Activated naive CD8-positive, alpha-beta T cell (primary cell): ENCODE results near the gene FUT8.

Experiments used
- H3K27ac Mint-ChIP-seq: one replicate; pipeline ENCODE4 v1.8.0; 2021; ENCODE audit warnings: mixed read lengths
- H3K27me3 Mint-ChIP-seq: one replicate; pipeline ENCODE4 v1.8.0; 2021; ENCODE audit warnings: mixed read lengths
- H3K36me3 Mint-ChIP-seq: one replicate; pipeline ENCODE4 v1.8.0; 2021; ENCODE audit warnings: mixed read lengths
- H3K4me1 Mint-ChIP-seq: one replicate; pipeline ENCODE4 v1.8.0; 2021; ENCODE audit warnings: low read depth, mixed read lengths
- H3K4me3 Mint-ChIP-seq: one replicate; pipeline ENCODE4 v1.8.0; 2021; ENCODE audit warnings: mild to moderate bottlenecking, mixed read lengths
- H3K9me3 Mint-ChIP-seq: one replicate; pipeline ENCODE4 v1.8.0; 2021; ENCODE audit warnings: low read depth, mixed read lengths

Gene FUT8

DNA sequence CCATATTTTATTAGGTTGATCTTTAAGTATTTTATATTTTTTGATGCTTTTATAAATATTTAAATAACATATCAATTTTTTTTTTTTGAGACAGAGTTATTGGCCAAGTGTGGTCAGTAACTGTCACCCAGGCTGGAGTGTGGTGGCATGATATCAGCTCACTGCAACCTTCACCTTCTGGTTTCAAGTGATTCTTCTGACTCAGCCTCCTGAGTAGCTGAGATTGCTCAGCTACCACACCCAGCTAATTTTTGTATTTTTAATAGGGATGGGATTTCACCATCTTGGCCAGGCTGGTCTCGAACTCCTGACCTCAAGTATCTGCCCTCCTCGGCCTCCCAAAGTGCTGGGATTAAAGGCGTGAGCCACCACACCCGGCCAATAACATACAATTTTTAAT, 71.1 kb downstream of the FUT8 start:
- Mint-ChIP-seq H3K27me3 (no peaks in the 10 kb centered on the region), H3K27ac (no peak overlapping the region), H3K4me1 (peaks cover 74% of the 10 kb centered on the region), H3K9me3 (no peaks in the 10 kb centered on the region), H3K36me3 (peaks cover 29% of the 10 kb centered on the region), H3K4me3 (no peak overlapping the region)

DNA sequence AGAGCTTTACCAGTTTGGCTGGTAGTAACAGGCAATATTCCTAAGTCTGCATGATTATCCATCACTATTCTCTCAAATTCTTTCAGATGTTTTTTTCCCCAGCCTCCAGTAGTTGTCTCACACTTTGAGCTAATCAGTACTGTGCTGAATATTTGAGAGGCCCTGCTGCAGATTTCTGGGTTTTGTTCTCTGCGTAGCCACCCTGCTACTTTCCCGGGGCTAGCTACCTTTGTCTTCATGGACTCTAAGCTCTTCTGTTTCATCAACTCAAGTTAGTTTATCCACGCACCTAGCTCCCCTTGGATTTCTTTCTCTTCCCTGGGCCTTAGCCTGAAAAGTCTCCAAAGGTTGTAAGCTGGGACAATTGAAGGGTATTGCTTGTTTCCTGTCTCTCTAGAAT, 73.0 kb downstream of the FUT8 start:
- Mint-ChIP-seq H3K4me3 (no peak overlapping the region), H3K27me3 (no peaks in the 10 kb centered on the region), H3K36me3 (peaks cover 26% of the 10 kb centered on the region), H3K4me1 (peaks cover 67% of the 10 kb centered on the region), H3K9me3 (no peaks in the 10 kb centered on the region), H3K27ac (no peak overlapping the region)

DNA sequence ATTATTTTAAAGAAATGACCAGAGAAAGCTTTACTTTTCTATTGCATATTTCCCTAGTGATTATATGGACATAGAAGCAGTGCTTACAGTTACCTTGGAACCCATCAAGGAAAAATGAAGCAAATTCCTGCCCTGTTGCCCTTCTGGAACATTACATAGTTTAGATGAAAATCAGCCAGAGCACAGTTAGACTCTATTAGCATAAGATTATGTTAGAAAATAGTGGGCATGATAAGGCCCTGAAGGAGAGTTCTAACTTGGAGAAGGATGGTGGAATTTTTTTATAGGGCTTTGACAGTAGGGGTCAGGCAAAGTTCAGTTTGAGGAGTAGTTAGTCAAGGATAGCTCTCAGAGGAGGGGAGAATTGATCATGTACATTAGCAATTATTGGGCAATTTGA, 74.3 kb downstream of the FUT8 start:
- H3K4me3 Mint-ChIP-seq: no peak overlapping the region
- no peaks in the 10 kb centered on the region for H3K27me3 Mint-ChIP-seq
- H3K36me3 Mint-ChIP-seq: peaks cover 24% of the 10 kb centered on the region
- H3K9me3 Mint-ChIP-seq: no peaks in the 10 kb centered on the region
- H3K4me1 Mint-ChIP-seq: peaks cover 65% of the 10 kb centered on the region
- no peak overlapping the region for H3K27ac Mint-ChIP-seq

DNA sequence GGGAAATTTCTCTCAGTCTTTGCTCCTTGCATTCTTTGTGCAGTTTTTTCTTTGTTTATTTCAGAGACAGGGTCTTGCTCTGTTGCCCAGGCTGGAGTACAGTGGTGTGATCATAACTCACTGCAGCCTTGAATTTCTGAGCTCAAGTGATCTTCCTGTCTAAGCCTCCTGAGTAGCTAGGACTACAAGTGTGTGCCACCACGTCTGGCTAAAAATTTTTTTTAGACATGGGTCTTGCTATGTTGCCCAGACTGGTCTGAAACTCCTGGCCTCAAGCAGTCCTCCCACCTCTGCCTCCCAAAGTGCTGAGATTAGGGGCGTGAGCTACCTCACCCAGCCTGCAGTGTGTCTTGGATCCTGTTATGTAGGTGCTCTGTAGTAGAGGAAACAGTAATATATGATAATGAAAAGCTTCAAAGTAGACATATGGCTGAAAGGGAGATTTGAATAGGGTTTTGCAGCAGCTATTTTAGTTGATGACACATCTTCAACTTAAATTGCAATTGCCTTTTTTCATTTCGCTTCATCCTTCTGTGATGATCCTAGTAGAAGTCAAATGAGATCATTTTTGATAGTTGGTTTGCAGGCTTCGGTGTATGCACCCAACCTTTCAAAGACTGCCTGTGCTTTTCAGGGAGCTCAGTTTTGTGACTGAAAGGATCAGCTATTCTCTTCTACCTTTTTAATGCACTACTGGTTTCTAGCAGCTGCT, 75.4 kb downstream of the FUT8 start:
- H3K4me3 Mint-ChIP-seq: no peak overlapping the region

DNA sequence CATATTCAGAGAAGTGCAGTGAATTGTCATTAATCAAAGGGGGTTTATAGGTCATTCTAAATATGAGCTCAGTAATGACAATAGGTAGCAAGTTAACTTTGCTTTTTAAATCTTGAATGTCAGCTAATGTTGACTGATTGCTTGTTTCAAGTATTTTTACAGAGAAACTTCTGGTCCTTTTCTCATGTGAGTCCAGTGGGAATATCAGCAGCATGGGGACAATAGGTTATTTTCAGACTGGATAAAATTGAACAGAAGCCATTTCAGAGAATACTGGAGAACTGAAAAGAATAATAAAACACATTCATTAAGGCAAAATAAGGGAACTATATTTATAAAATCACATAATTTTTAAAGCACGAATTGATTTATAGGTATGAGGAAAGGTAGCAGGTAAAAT, 78.7 kb downstream of the FUT8 start:
- H3K4me1 Mint-ChIP-seq: peaks cover 48% of the 10 kb centered on the region
- H3K27ac Mint-ChIP-seq: no peak overlapping the region
- peaks cover 22% of the 10 kb centered on the region for H3K36me3 Mint-ChIP-seq
- peaks cover 3% of the 10 kb centered on the region for H3K9me3 Mint-ChIP-seq
- H3K27me3 Mint-ChIP-seq: no peaks in the 10 kb centered on the region
- H3K4me3 Mint-ChIP-seq: no peak overlapping the region

More for the DNA sequence above, 75.4 kb downstream of the FUT8 start:
- no peaks in the 10 kb centered on the region for H3K9me3 Mint-ChIP-seq
- no peak overlapping the region for H3K27ac Mint-ChIP-seq
- peaks cover 24% of the 10 kb centered on the region for H3K36me3 Mint-ChIP-seq
- peaks cover 63% of the 10 kb centered on the region for H3K4me1 Mint-ChIP-seq
- H3K27me3 Mint-ChIP-seq: no peaks in the 10 kb centered on the region

DNA sequence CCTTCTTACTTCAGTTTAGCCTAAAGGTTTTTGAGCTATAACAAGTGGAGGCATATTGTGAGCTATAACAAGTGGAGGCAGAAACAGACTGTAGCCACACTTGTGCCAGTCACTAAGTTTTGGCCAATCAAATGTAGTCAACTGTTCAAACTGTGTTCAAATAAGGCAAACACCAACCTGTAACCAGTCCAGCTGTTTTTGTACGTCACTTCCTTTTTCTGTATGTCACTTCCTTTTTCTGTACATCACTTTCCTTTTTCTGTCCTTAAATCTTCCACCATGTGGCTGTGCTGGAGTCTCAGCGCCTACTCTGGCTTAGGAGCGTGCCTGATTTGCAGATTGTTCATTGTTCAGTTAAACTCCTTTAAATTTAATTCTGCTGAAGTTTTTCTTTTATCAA, 79.7 kb downstream of the FUT8 start:
- no peak overlapping the region for H3K27ac Mint-ChIP-seq
- H3K36me3 Mint-ChIP-seq: peaks cover 28% of the 10 kb centered on the region
- peaks cover 49% of the 10 kb centered on the region for H3K4me1 Mint-ChIP-seq
- peaks cover 3% of the 10 kb centered on the region for H3K9me3 Mint-ChIP-seq
- H3K27me3 Mint-ChIP-seq: no peaks in the 10 kb centered on the region
- H3K4me3 Mint-ChIP-seq: no peak overlapping the region

DNA sequence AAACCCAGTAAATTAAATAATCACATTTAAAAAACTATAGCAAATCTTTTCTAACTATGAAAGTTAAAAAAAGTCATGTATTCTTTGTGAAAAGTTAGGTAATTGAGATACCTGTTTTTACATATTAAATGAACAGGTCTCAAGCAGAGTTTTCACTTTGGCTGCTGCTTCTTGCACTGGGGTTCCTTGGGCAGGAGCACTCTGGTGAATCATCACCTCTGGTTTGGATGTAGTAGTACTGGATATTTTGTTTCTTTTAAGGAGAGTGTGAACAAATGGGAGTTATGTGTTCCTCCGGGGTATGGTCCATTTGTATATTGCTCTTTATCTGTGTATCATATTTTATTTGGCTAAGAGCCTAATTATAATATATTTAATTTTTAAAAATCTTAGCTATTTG, 82.7 kb downstream of the FUT8 start:
- H3K27me3 Mint-ChIP-seq: no peaks in the 10 kb centered on the region
- peaks cover 24% of the 10 kb centered on the region for H3K36me3 Mint-ChIP-seq
- H3K4me3 Mint-ChIP-seq: no peak overlapping the region
- H3K4me1 Mint-ChIP-seq: peaks cover 47% of the 10 kb centered on the region
- H3K27ac Mint-ChIP-seq: no peak overlapping the region
- H3K9me3 Mint-ChIP-seq: peaks cover 3% of the 10 kb centered on the region

DNA sequence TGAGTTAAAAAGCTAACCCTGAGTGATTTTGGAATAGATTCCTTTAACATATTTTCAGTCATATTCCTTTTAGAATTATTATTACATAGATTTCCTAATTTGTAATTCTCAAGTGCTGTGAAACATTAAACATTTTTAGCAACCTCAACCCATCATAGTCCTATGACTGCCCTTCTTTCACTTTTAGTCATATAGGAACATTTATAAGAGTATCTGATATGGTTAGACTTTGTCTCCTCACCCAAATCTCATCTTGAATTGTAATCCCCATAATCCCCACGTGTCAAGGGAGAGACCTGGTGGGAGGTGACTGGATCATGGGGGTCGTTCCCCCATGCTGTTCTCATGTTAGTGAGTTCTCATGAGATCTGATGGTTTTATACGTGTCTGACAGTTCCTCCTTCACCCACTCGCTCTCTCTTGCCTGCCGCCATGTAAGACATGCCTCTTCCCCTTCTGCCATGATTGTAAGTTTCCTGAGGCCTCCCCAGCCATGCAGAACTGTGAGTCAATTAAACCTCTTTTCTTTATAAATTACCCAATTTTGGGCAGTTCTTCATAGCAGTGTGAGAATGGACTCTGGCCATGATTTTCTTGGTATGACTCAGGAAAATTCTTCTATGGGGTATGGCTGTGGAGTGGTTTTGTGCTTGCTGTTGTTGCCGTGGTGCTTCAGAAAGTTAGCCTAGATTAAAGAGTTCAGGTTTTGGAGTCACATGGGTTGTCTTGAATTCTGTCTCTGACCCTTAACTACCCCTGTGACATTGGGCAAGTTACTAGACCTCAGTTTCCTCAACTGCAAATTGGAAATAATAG, 83.9 kb downstream of the FUT8 start:
- H3K4me3 Mint-ChIP-seq: no peak overlapping the region
- no peak overlapping the region for H3K27ac Mint-ChIP-seq
- peaks cover 22% of the 10 kb centered on the region for H3K36me3 Mint-ChIP-seq
- peaks cover 3% of the 10 kb centered on the region for H3K9me3 Mint-ChIP-seq
- peaks cover 48% of the 10 kb centered on the region for H3K4me1 Mint-ChIP-seq
- no peaks in the 10 kb centered on the region for H3K27me3 Mint-ChIP-seq

DNA sequence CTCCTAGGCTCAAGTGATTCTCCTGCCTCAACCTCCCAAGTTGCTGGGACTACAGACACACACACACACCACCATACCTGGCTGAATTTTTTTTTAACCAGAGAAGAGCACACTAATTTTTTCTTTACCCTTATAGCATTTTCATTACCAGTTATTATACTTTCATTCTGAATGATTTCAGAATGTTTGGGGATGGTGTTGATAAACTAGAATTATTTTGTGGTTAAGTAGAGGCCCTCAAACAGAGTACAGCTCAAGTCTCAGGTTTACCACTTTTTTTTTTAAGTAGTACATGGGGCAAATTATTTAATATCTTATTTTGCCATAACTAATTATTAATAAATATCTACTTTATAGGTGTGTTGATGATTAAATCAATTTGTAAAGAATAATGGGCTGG, 86.6 kb downstream of the FUT8 start:
- H3K36me3 Mint-ChIP-seq: peaks cover 17% of the 10 kb centered on the region
- H3K4me1 Mint-ChIP-seq: peaks cover 53% of the 10 kb centered on the region
- H3K4me3 Mint-ChIP-seq: no peak overlapping the region
- no peaks in the 10 kb centered on the region for H3K27me3 Mint-ChIP-seq
- H3K9me3 Mint-ChIP-seq: peaks cover 3% of the 10 kb centered on the region
- H3K27ac Mint-ChIP-seq: no peak overlapping the region

DNA sequence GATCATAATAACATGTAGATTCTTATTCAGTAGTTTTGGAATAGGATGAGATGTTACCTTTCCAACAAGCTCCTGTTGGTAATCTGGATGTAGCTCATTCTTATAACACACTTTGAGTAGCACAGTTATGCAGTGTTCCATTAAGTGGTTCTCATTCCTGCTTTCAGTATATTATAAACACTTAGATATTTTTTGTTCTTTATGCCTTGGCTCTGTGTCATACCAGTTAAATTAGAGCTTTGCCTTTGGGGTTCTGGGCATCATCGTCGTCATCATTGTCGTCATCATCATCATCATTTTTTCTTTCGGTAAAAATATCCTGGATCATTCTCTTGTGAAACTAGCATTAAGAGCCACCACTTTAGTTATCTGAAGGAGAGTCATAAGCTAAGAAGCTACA, 87.5 kb downstream of the FUT8 start:
- Mint-ChIP-seq H3K4me3 (no peak overlapping the region), H3K27me3 (no peaks in the 10 kb centered on the region), H3K27ac (no peak overlapping the region), H3K9me3 (peaks cover 3% of the 10 kb centered on the region), H3K4me1 (peaks cover 55% of the 10 kb centered on the region), H3K36me3 (peaks cover 17% of the 10 kb centered on the region)

DNA sequence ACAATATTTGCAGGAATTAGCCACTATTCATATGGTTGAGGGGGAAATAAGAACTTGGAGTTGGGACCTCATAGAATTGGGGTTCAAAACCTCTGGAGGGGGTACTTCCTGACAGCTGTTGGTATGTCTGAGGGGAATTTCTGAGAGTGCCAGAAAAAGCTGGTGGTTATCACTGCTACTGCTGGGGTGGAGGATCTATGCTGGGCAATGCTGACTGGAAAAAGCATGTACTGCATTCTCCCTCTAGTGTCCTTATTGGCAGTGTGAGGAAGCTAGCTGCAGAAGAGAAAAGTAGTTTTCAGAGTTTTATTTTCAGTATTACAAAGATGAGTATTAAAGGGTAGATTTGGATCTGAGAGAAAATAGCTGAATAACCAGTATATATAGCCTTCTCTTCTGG, 88.8 kb downstream of the FUT8 start:
- H3K4me3 Mint-ChIP-seq: no peak overlapping the region
- H3K4me1 Mint-ChIP-seq: peaks cover 53% of the 10 kb centered on the region
- peaks cover 16% of the 10 kb centered on the region for H3K36me3 Mint-ChIP-seq
- peak overlapping the region; percentile 18 for H3K27ac Mint-ChIP-seq
- H3K27me3 Mint-ChIP-seq: no peaks in the 10 kb centered on the region
- no peaks in the 10 kb centered on the region for H3K9me3 Mint-ChIP-seq

DNA sequence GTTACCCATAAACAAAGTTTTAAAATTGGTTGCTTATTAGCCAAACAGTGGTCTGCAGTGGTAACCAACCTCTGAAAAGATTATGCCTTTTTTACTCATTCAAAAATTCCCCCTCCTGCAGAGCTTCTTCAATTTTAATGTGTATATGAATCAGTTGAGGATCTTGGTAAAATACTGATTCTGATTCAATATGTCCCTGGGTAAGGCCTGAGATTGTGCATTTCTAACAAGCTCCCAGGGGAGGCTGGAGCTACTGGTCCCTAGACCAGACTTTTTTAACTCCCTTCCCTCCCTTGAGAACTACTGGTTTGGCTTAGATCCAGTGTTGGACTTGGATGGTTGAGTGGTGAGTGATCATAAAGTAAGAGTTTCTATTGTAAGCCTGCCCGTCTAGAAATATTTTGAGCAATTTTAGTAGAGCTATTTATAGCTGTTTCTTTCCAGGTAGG, 90.2 kb downstream of the FUT8 start:
- H3K27ac Mint-ChIP-seq: peak overlapping the region; percentile 31
- H3K4me1 Mint-ChIP-seq: peaks cover 50% of the 10 kb centered on the region
- no peaks in the 10 kb centered on the region for H3K27me3 Mint-ChIP-seq

DNA sequence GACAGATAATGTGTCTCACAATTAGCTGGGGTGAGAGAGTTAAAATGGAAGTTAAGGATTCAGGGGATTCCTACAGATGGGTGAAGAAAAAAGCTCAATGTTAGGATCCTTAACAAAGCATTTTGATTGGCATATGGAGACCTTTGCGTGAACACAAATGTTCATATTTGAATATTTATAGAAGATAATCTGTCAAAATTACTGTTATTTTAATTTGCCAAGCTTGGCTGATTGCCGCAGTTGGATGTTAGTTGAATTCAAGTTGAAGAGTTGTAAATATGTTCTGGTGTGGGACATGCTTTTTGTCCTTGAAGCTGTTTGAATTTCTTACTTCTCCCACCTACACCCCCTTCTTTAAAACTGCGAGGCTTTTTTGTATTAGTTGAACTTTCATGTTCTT, 91.2 kb downstream of the FUT8 start:
- Mint-ChIP-seq H3K27me3 (no peaks in the 10 kb centered on the region), H3K4me1 (peaks cover 46% of the 10 kb centered on the region), H3K27ac (peak overlapping the region; percentile 62), H3K36me3 (peaks cover 20% of the 10 kb centered on the region), H3K4me3 (no peak overlapping the region), H3K9me3 (peaks cover 12% of the 10 kb centered on the region)

More for the DNA sequence above, 90.2 kb downstream of the FUT8 start:
- Mint-ChIP-seq H3K9me3 (peaks cover 10% of the 10 kb centered on the region), H3K4me3 (no peak overlapping the region), H3K36me3 (peaks cover 22% of the 10 kb centered on the region)

DNA sequence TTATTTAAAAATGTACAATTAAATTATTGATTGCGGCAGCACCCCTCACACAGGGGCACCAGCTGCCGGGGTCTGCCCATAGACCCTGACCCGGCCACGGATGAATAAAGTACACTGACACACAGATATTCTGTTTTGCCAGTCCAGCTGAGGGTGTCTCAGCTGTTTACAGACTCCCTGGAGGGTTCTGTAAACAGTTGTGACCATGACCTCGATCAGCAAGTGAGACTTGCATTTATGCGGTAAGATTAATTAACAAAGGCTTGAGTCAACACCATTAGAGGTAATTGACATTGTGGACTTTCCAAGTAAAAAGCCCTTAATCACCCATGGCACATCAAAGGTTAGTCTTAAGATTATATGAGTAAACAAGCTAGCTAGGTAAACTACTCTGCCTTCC, 94.3 kb downstream of the FUT8 start:
- no peak overlapping the region for H3K4me3 Mint-ChIP-seq
- no peak overlapping the region for H3K27ac Mint-ChIP-seq
- peaks cover 50% of the 10 kb centered on the region for H3K4me1 Mint-ChIP-seq
- no peaks in the 10 kb centered on the region for H3K27me3 Mint-ChIP-seq
- peaks cover 13% of the 10 kb centered on the region for H3K9me3 Mint-ChIP-seq
- H3K36me3 Mint-ChIP-seq: peaks cover 33% of the 10 kb centered on the region

DNA sequence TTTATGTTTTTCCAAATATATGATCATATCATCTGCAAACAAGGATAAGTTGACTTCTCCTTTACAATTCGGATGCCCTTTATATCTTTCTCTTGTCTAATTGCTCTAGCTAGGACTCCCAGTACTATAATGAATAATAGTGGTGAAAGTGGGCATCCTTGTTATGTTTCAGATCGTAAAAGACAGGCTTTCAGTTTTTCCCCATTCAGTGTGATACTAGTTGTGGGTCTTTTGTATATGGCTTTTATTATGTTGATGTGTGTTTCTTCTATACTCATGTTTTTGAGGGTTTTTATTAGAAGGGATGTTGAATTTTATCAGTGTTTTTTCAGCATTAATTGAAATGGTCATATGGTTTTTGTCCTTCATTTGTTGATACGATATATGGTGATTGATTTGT, 97.3 kb downstream of the FUT8 start:
- H3K36me3 Mint-ChIP-seq: peaks cover 32% of the 10 kb centered on the region

More for the DNA sequence above, 97.3 kb downstream of the FUT8 start:
- Mint-ChIP-seq H3K9me3 (peaks cover 13% of the 10 kb centered on the region), H3K27me3 (no peaks in the 10 kb centered on the region), H3K4me3 (no peak overlapping the region), H3K4me1 (peaks cover 52% of the 10 kb centered on the region), H3K27ac (no peak overlapping the region)
